Neural progenitor cell (in vitro differentiated cells): ENCODE data around the gene ITPK1. TPM values are rescaled to one million over a fixed set of nuclear protein-coding genes. Genes with fewer than 3 reads are reported as not detected.

Experiments
- DNase-seq: peaks from one replicate; pipeline ENCODE4 v3.0.0-alpha.2; 2016; ENCODE audit warnings: low spot score
- H2AFZ ChIP-seq: fragments of 200-600 bp; sonication (generic); replicated peaks from 2 replicates; pipeline ENCODE4 v1.6.1; 2016; ENCODE audit warnings: antibody characterized with exemption
- H3F3A ChIP-seq: fragments of 200-600 bp; sonication (generic); 2 replicates; pipeline ENCODE4 v1.6.1; 2016; ENCODE audit warnings: antibody characterized with exemption, low read depth
- H3K27ac ChIP-seq: fragments of 200-600 bp; sonication (generic); 2 replicates; pipeline ENCODE4 v1.5.1; 2016; ENCODE audit warnings: mild to moderate bottlenecking
- H3K27me3 ChIP-seq: fragments of 200-600 bp; sonication (generic); 2 replicates; pipeline ENCODE4 v1.6.1; 2016; ENCODE audit warnings: mild to moderate bottlenecking, moderate library complexity
- H3K36me3 ChIP-seq: fragments of 200-600 bp; sonication (generic); 2 replicates; pipeline ENCODE4 v1.5.1; 2016
- H3K4me1 ChIP-seq: fragments of 200-600 bp; sonication (generic); 2 replicates; pipeline ENCODE4 v1.6.1; 2016; ENCODE audit warnings: mixed run types
- H3K4me2 ChIP-seq: fragments of 200-600 bp; sonication (generic); 2 replicates; pipeline ENCODE4 v1.6.1; 2016
- H3K4me3 ChIP-seq: fragments of 200-600 bp; sonication (generic); 2 replicates; pipeline ENCODE4 v1.5.1; 2016
- H3K79me2 ChIP-seq: fragments of 200-600 bp; sonication (generic); 2 replicates; pipeline ENCODE4 v1.6.1; 2016; ENCODE audit warnings: low read depth
- H3K9ac ChIP-seq: fragments of 200-600 bp; sonication (generic); 2 replicates; pipeline ENCODE4 v1.6.1; 2016
- H3K9me3 ChIP-seq: fragments of 200-600 bp; sonication (generic); 2 replicates; pipeline ENCODE4 v1.5.1; 2016; ENCODE audit warnings: low read depth
- H4K20me1 ChIP-seq: fragments of 200-600 bp; sonication (generic); 2 replicates; pipeline ENCODE4 v1.6.1; 2016; ENCODE audit warnings: low read depth
- H3K27ac Mint-ChIP-seq: 3 replicates; pipeline ENCODE4 v1.8.0; 2021; ENCODE audit warnings: mixed read lengths
- H3K27me3 Mint-ChIP-seq: 2 replicates; pipeline ENCODE4 v1.8.0; 2022; ENCODE audit warnings: low read depth, mild to moderate bottlenecking, inconsistent platforms, moderate library complexity, mixed read lengths; ENCODE audit not compliant: insufficient read depth
- H3K36me3 Mint-ChIP-seq: 3 replicates; pipeline ENCODE4 v1.8.0; 2021; ENCODE audit warnings: mixed read lengths
- H3K4me1 Mint-ChIP-seq: 3 replicates; pipeline ENCODE4 v1.8.0; 2021; ENCODE audit warnings: mixed read lengths
- H3K4me3 Mint-ChIP-seq: 3 replicates; pipeline ENCODE4 v1.8.0; 2021; ENCODE audit warnings: mild to moderate bottlenecking, moderate library complexity, mixed read lengths
- H3K9me3 Mint-ChIP-seq: 3 replicates; pipeline ENCODE4 v1.8.0; 2020; ENCODE audit warnings: mixed read lengths
- CTCF ChIP-seq: fragments of 200-600 bp; sonication (generic); IDR thresholded peaks from 2 replicates; pipeline ENCODE4 v1.5.1; 2017; ENCODE audit warnings: antibody characterized with exemption, mild to moderate bottlenecking
- EZH2 ChIP-seq: fragments of 200-600 bp; sonication (generic); IDR thresholded peaks from 2 replicates; pipeline ENCODE4 v1.6.1; 2017; ENCODE audit warnings: antibody characterized with exemption, mild to moderate bottlenecking, moderate library complexity
- EZH2phosphoT487 ChIP-seq: fragments of 200-600 bp; sonication (generic); IDR thresholded peaks from 2 replicates; pipeline ENCODE4 v1.6.1; 2017; ENCODE audit warnings: antibody characterized with exemption
- total RNA-seq: library from RNA; depleted of rRNA; stranded (reverse); fragments of >200 nt; gene quantifications from 2 replicates; pipeline ENCODE4 v1.2.3, GENCODE V29; 2015; ENCODE audit warnings: low replicate concordance

The ITPK1 gene
- total RNA-seq, 1 donor from 2014 or later = 25.8 TPM

GRCh38 chr14:93078870-93079269 lies 36.9 kb downstream of the ITPK1 start:
- H2AFZ ChIP-seq = no peak overlapping the region
- no peak overlapping the region for H3K4me2 ChIP-seq
- Mint-ChIP-seq H3K27me3 (peaks cover 8% of the 10 kb centered on the region), H3K4me3 (no peak overlapping the region), H3K36me3 (no peaks in the 10 kb centered on the region), H3K4me1 (peaks cover 27% of the 10 kb centered on the region), H3K27ac (no peak overlapping the region), H3K9me3 (no peaks in the 10 kb centered on the region)
- DNase-seq = no peak
- no peak overlapping the region for H3K27ac ChIP-seq
- H3K27me3 ChIP-seq = no peaks in the 10 kb centered on the region
- no peaks in the 10 kb centered on the region for H3K9me3 ChIP-seq
- no peaks in the 10 kb centered on the region for H3F3A ChIP-seq
- H3K79me2 ChIP-seq = peaks cover 37% of the 10 kb centered on the region
- no peaks in the 10 kb centered on the region for H3K36me3 ChIP-seq
- no peak overlapping the region for H3K4me3 ChIP-seq
- peaks cover 16% of the 10 kb centered on the region for H4K20me1 ChIP-seq
- H3K9ac ChIP-seq = no peak overlapping the region
- TF ChIP-seq EZH2 = no peak
- no peaks in the 10 kb centered on the region for H3K4me1 ChIP-seq

GRCh38 chr14:93076755-93077154 lies 39.0 kb downstream of the ITPK1 start:
- no peak for DNase-seq
- no peaks in the 10 kb centered on the region for H3K4me1 ChIP-seq
- H3K9me3 Mint-ChIP-seq = no peaks in the 10 kb centered on the region
- H3K79me2 ChIP-seq = peaks cover 22% of the 10 kb centered on the region
- peaks cover 18% of the 10 kb centered on the region for H3K4me1 Mint-ChIP-seq
- H3K4me3 Mint-ChIP-seq = no peak overlapping the region
- H3K4me3 ChIP-seq = no peak overlapping the region
- H3K36me3 Mint-ChIP-seq = no peaks in the 10 kb centered on the region
- H2AFZ ChIP-seq = no peak overlapping the region
- peaks cover 12% of the 10 kb centered on the region for H4K20me1 ChIP-seq
- H3K27ac ChIP-seq = no peak overlapping the region
- H3K36me3 ChIP-seq = no peaks in the 10 kb centered on the region
- no peaks in the 10 kb centered on the region for H3K27me3 ChIP-seq
- H3K9ac ChIP-seq = no peak overlapping the region
- H3F3A ChIP-seq = no peaks in the 10 kb centered on the region
- no peak overlapping the region for H3K27ac Mint-ChIP-seq
- no peaks in the 10 kb centered on the region for H3K9me3 ChIP-seq
- H3K4me2 ChIP-seq = no peak overlapping the region
- no peak for TF ChIP-seq EZH2
- TF ChIP-seq EZH2phosphoT487 = no peak
- no peak for TF ChIP-seq CTCF
- H3K27me3 Mint-ChIP-seq = peaks cover 7% of the 10 kb centered on the region

GRCh38 chr14:93075891-93076290 lies 39.8 kb downstream of the ITPK1 start:
- Histone ChIP-seq H3K36me3 (no peaks in the 10 kb centered on the region), H3K4me3 (no peak overlapping the region), H3K9ac (no peak overlapping the region), H3K79me2 (peaks cover 14% of the 10 kb centered on the region), H3K27me3 (no peaks in the 10 kb centered on the region), H2AFZ (no peak overlapping the region), H3F3A (no peaks in the 10 kb centered on the region), H3K4me1 (no peaks in the 10 kb centered on the region), H3K9me3 (no peaks in the 10 kb centered on the region), H3K4me2 (no peak overlapping the region), H3K27ac (no peak overlapping the region), H4K20me1 (peaks cover 8% of the 10 kb centered on the region)
- no peak for TF ChIP-seq CTCF
- TF ChIP-seq EZH2phosphoT487 = no peak
- TF ChIP-seq EZH2 = no peak
- H3K27ac Mint-ChIP-seq = peak overlapping the region; percentile 31
- no peaks in the 10 kb centered on the region for H3K36me3 Mint-ChIP-seq
- no peaks in the 10 kb centered on the region for H3K9me3 Mint-ChIP-seq
- DNase-seq = no peak
- H3K4me1 Mint-ChIP-seq = peaks cover 13% of the 10 kb centered on the region
- peaks cover 7% of the 10 kb centered on the region for H3K27me3 Mint-ChIP-seq
- H3K4me3 Mint-ChIP-seq = no peak overlapping the region

- no peak for TF ChIP-seq EZH2phosphoT487
- no peak for TF ChIP-seq EZH2
- Mint-ChIP-seq H3K36me3 (no peaks in the 10 kb centered on the region), H3K4me1 (peaks cover 13% of the 10 kb centered on the region), H3K27me3 (peaks cover 12% of the 10 kb centered on the region), H3K9me3 (no peaks in the 10 kb centered on the region), H3K27ac (no peak overlapping the region), H3K4me3 (no peak overlapping the region)
- Histone ChIP-seq H3K27ac (no peak overlapping the region), H3K4me3 (no peak overlapping the region), H3K9ac (no peak overlapping the region), H2AFZ (no peak overlapping the region), H3K27me3 (no peaks in the 10 kb centered on the region), H4K20me1 (peaks cover 10% of the 10 kb centered on the region), H3K36me3 (no peaks in the 10 kb centered on the region), H3F3A (no peaks in the 10 kb centered on the region), H3K9me3 (no peaks in the 10 kb centered on the region), H3K4me2 (no peak overlapping the region), H3K79me2 (no peaks in the 10 kb centered on the region), H3K4me1 (no peaks in the 10 kb centered on the region)
- no peak for DNase-seq
Measured at GRCh38 chr14:93073910-93074769, 41.6 kb downstream of the ITPK1 start.
